Thymus (tissue), 11 donors: ENCODE results near the gene AUH. TPM values are rescaled to one million over a fixed set of nuclear protein-coding genes. Genes with fewer than 3 reads are reported as not detected.
A peak's percentile ranks its signal among the peaks of the same experiment; 100 is the strongest.

Source experiments
- DNase-seq, 9 donors: peaks; one replicate each; pipeline ENCODE4 v3.0.0-alpha.2; 2013; ENCODE audit warnings: low spot score in 9 of 9, low read depth in 6 of 9, missing footprints in 1 of 9
- H3K27ac ChIP-seq, 2 donors: one replicate each; pipeline ENCODE4 v1.5.1; 2013; ENCODE audit warnings: control low read depth in 1 of 2, low read depth in 1 of 2, low read length in 1 of 2, mild to moderate bottlenecking in 1 of 2, moderate library complexity in 1 of 2
- H3K27me3 ChIP-seq, 2 donors: one replicate each; pipeline ENCODE4 v1.5.1; 2013; ENCODE audit warnings: low read length in 1 of 2; ENCODE audit not compliant: control insufficient read depth in 2 of 2, insufficient read depth in 1 of 2
- H3K36me3 ChIP-seq, 2 donors: one replicate each; pipeline ENCODE4 v1.5.1; 2013; ENCODE audit warnings: low read length in 1 of 2, mild to moderate bottlenecking in 1 of 2, moderate library complexity in 1 of 2; ENCODE audit not compliant: control insufficient read depth in 2 of 2, insufficient read depth in 2 of 2
- H3K4me1 ChIP-seq, 2 donors: one replicate each; pipeline ENCODE4 v1.5.1; 2013; ENCODE audit warnings: low read length in 2 of 2; ENCODE audit not compliant: control insufficient read depth in 2 of 2, insufficient read depth in 2 of 2
- H3K4me3 ChIP-seq, 2 donors: one replicate each; pipeline ENCODE4 v1.5.1; 2013; ENCODE audit warnings: low read length in 2 of 2, control low read depth in 1 of 2, mild to moderate bottlenecking in 1 of 2
- H3K9me3 ChIP-seq, 2 donors: one replicate each; pipeline ENCODE4 v1.5.1; 2013; ENCODE audit warnings: low read length in 1 of 2, mild to moderate bottlenecking in 1 of 2; ENCODE audit not compliant: control insufficient read depth in 2 of 2, insufficient read depth in 1 of 2
- WGBS: extraction: QIAGEN DNeasy Blood & Tissue Kit; methylation state at CpG from one replicate; pipeline ENCODE4 v1.1.7; 2013; 5-methylcytosine and 5-hydroxymethylcytosine counted together
- polyA plus RNA-seq: library from polyadenylated mRNA; stranded (reverse); fragments of 200-250 nt; gene quantifications from one replicate; pipeline ENCODE4 v1.2.3, GENCODE V29; 2013
- total RNA-seq: library from RNA; stranded (reverse); fragments of 120-200 nt; gene quantifications from one replicate; pipeline ENCODE4 v1.2.4, GENCODE V29; 2013
- donor health status: healthy.

Gene AUH
- total and polyA plus RNA-seq, 2 donors, result 14.2 to 41.5 TPM

- H3K27ac ChIP-seq, result no peak overlapping the region
- H3K27me3 ChIP-seq, result no peaks in the 10 kb centered on the region
- H3K4me3 ChIP-seq, result no peak overlapping the region
- 78% methylated on average over 2 of the region's 2 CpGs for WGBS
- H3K4me1 ChIP-seq, result peaks cover 3 to 11% of the 10 kb centered on the region in 2 donors
- H3K9me3 ChIP-seq, result peaks cover 0 to 5% of the 10 kb centered on the region in 2 donors
- H3K36me3 ChIP-seq, result no peaks in the 10 kb centered on the region
- DNase-seq, result no peak
Measured at GRCh38 chr9:91186632-91187108, 175.0 kb downstream of the AUH start.

- Histone ChIP-seq H3K4me3 (no peak overlapping the region), H3K9me3 (peaks cover 0 to 5% of the 10 kb centered on the region in 2 donors), H3K4me1 (peaks cover 0 to 2% of the 10 kb centered on the region in 2 donors), H3K27ac (no peak overlapping the region), H3K27me3 (no peaks in the 10 kb centered on the region), H3K36me3 (no peaks in the 10 kb centered on the region)
- WGBS, result 97% methylated on average over 10 of the region's 10 CpGs
- DNase-seq, result no peak
Measured at GRCh38 chr9:91185193-91185886, 176.4 kb downstream of the AUH start.

GRCh38 chr9:91182429-91183225, 179.1 kb downstream of the AUH start:
- no peak for DNase-seq

GRCh38 chr9:91181541-91181940, 180.2 kb downstream of the AUH start:
- H3K4me3 ChIP-seq, result no peak overlapping the region
- no peaks in the 10 kb centered on the region for H3K36me3 ChIP-seq
- no peak for DNase-seq
- no peak overlapping the region for H3K27ac ChIP-seq
- H3K9me3 ChIP-seq, result no peaks in the 10 kb centered on the region
- no peaks in the 10 kb centered on the region for H3K27me3 ChIP-seq
- H3K4me1 ChIP-seq, result peaks cover 8 to 21% of the 10 kb centered on the region in 2 donors
- 97% methylated on average over 8 of the region's 8 CpGs for WGBS

More at GRCh38 chr9:91182429-91183225, 179.1 kb downstream of the AUH start:
- peaks cover 3 to 13% of the 10 kb centered on the region in 2 donors for H3K4me1 ChIP-seq
- H3K27ac ChIP-seq, result no peak overlapping the region
- WGBS, result 93% methylated on average over 12 of the region's 12 CpGs
- no peak overlapping the region for H3K4me3 ChIP-seq
- no peaks in the 10 kb centered on the region for H3K36me3 ChIP-seq
- H3K9me3 ChIP-seq, result no peaks in the 10 kb centered on the region
- H3K27me3 ChIP-seq, result no peaks in the 10 kb centered on the region

GRCh38 chr9:91180930-91181268, 180.8 kb downstream of the AUH start:
- no peaks in the 10 kb centered on the region for H3K27me3 ChIP-seq
- H3K36me3 ChIP-seq, result no peaks in the 10 kb centered on the region
- DNase-seq, result no peak
- H3K9me3 ChIP-seq, result no peaks in the 10 kb centered on the region
- WGBS, result over 99% methylated on average over 3 of the region's 3 CpGs
- no peak overlapping the region for H3K27ac ChIP-seq
- H3K4me3 ChIP-seq, result no peak overlapping the region
- H3K4me1 ChIP-seq, result peaks cover 8 to 21% of the 10 kb centered on the region in 2 donors

GRCh38 chr9:91180240-91180929, 181.3 kb downstream of the AUH start:
- 97% methylated on average over 16 of the region's 16 CpGs for WGBS
- Histone ChIP-seq H3K4me1 (peaks cover 8 to 21% of the 10 kb centered on the region in 2 donors), H3K27ac (no peak overlapping the region), H3K36me3 (no peaks in the 10 kb centered on the region), H3K4me3 (no peak overlapping the region), H3K9me3 (no peaks in the 10 kb centered on the region), H3K27me3 (no peaks in the 10 kb centered on the region)
- DNase-seq, result no peak

GRCh38 chr9:91179237-91180138, 182.2 kb downstream of the AUH start:
- no peak for DNase-seq

GRCh38 chr9:91178281-91179236, 183.2 kb downstream of the AUH start:
- no peak overlapping the region for H3K4me3 ChIP-seq
- no peaks in the 10 kb centered on the region for H3K36me3 ChIP-seq
- peaks cover 8 to 21% of the 10 kb centered on the region in 2 donors for H3K4me1 ChIP-seq
- DNase-seq, result no peak
- H3K27ac ChIP-seq, result peak overlapping the region; percentile 32 to 44
- no peaks in the 10 kb centered on the region for H3K9me3 ChIP-seq
- WGBS, result 93% methylated on average over 15 of the region's 15 CpGs
- no peaks in the 10 kb centered on the region for H3K27me3 ChIP-seq

More at GRCh38 chr9:91179237-91180138, 182.2 kb downstream of the AUH start:
- Histone ChIP-seq H3K4me1 (peaks cover 8 to 21% of the 10 kb centered on the region in 2 donors), H3K9me3 (no peaks in the 10 kb centered on the region), H3K36me3 (no peaks in the 10 kb centered on the region), H3K4me3 (no peak overlapping the region), H3K27ac (no peak overlapping the region), H3K27me3 (no peaks in the 10 kb centered on the region)
- 98% methylated on average over 23 of the region's 23 CpGs for WGBS
